Fibroblast of the conjunctiva (primary cell): ENCODE results near the gene PFDN6.
"Not testable (repeated sequence)": the region's sequence is repeated elsewhere in the genome, so short reads cannot be mapped to it uniquely, and the experiment has no call there.

Source experiments
- DNase-seq: peaks from one replicate; pipeline ENCODE4 v3.0.0-alpha.2; 2010; ENCODE audit warnings: low read depth

Gene PFDN6

GRCh38 chr6:33288921-33289783 lies at the start of gene PFDN6, which contains the start of gene WDR46:
Gene PFDN6, plus strand, starts transcription at chr6:33289601. Its CDS starts 256 bp downstream, at chr6:33289857.
Gene WDR46, minus strand, starts transcription at chr6:33289239. Its CDS starts 69 bp downstream, at chr6:33289170.
- peak; percentile 75 for DNase-seq

GRCh38 chr6:33241968-33242367 lies 47.4 kb upstream of the PFDN6 start:
- DNase-seq, result no peak

GRCh38 chr6:33243476-33243875 lies 45.9 kb upstream of the PFDN6 start:
- no peak for DNase-seq

GRCh38 chr6:33247977-33248642 lies 41.3 kb upstream of the PFDN6 start:
- peak; percentile 77 for DNase-seq

GRCh38 chr6:33248643-33248931 lies 40.8 kb upstream of the PFDN6 start:
- no peak for DNase-seq

GRCh38 chr6:33248932-33249731 lies 40.3 kb upstream of the PFDN6 start:
- peak; percentile 100 for DNase-seq

- peak; percentile 54 for DNase-seq
Measured at GRCh38 chr6:33249732-33250630, 39.4 kb upstream of the PFDN6 start.

GRCh38 chr6:33250731-33251130 lies 38.7 kb upstream of the PFDN6 start:
- DNase-seq, result no peak

GRCh38 chr6:33251395-33252012 lies 37.9 kb upstream of the PFDN6 start:
- no peak for DNase-seq

GRCh38 chr6:33252759-33253158 lies 36.6 kb upstream of the PFDN6 start:
- no peak for DNase-seq

GRCh38 chr6:33254591-33254990 lies 34.8 kb upstream of the PFDN6 start:
- DNase-seq, result no peak

GRCh38 chr6:33259032-33259431 lies 30.4 kb upstream of the PFDN6 start:
- no peak for DNase-seq

- DNase-seq, result not testable (repeated sequence)
Measured at GRCh38 chr6:33262490-33262889, 26.9 kb upstream of the PFDN6 start.

- no peak for DNase-seq
Measured at GRCh38 chr6:33264015-33264414, 25.4 kb upstream of the PFDN6 start.

GRCh38 chr6:33271117-33271467 lies 18.3 kb upstream of the PFDN6 start:
- DNase-seq, result no peak

GRCh38 chr6:33271468-33272274 lies 17.7 kb upstream of the PFDN6 start, which contains the start of the genes RPS18 and VPS52:
Gene RPS18, plus strand, starts transcription at chr6:33272075. Its CDS starts 45 bp downstream, at chr6:33272120.
Gene VPS52, minus strand, starts transcription at chr6:33271876. Its CDS starts 201 bp downstream, at chr6:33271675.
- peak; percentile 98 for DNase-seq

GRCh38 chr6:33272275-33273128 lies 16.9 kb upstream of the PFDN6 start:
- DNase-seq, result no peak

GRCh38 chr6:33273129-33273923 lies 16.1 kb upstream of the PFDN6 start:
- no peak for DNase-seq
